ENCODE results near the gene BBOX1. TPM values are rescaled to one million over a fixed set of nuclear protein-coding genes. Genes with fewer than 3 reads are reported as not detected.

Gene BBOX1
- polyA plus RNA-seq, 1 donor from 2014 or later, result not detected

- Histone ChIP-seq H4K20me1 (ENCODE audit: insufficient read depth) (no peaks in the 10 kb centered on the region), H3K9ac (ENCODE audit: low read length) (no peak overlapping the region), H3F3A (ENCODE audit: insufficient read depth, low read length, poor library complexity, severe bottlenecking) (no peaks in the 10 kb centered on the region), H3K27ac (ENCODE audit: low read length) (no peak overlapping the region), H2AFZ (ENCODE audit: low read depth, low read length) (no peak overlapping the region), H3K9me3 (ENCODE audit: low read length) (no peaks in the 10 kb centered on the region), H3K9me2 (ENCODE audit: insufficient read depth, low read length) (no peaks in the 10 kb centered on the region), H3K79me2 (replicated peaks; ENCODE audit: insufficient read depth, low read length) (no peaks in the 10 kb centered on the region), H3K36me3 (ENCODE audit: insufficient read depth, low read length) (no peaks in the 10 kb centered on the region), H3K27me3 (ENCODE audit: insufficient read depth, low read depth, low read length) (no peaks in the 10 kb centered on the region), H3K4me3 (ENCODE audit: low read length) (no peak overlapping the region), H3K4me2 (ENCODE audit: low read length) (no peak overlapping the region)
- TF ChIP-seq SMC3 (conservative IDR thresholded peaks at IDR 0.05; ENCODE audit: poor library complexity) (no peak), EP300 (conservative IDR thresholded peaks at IDR 0.05; ENCODE audit: poor library complexity, severe bottlenecking) (no peak), CTCF (IDR thresholded peaks at IDR 0.05; ENCODE audit: poor library complexity, severe bottlenecking) (no peak), MXI1 (conservative IDR thresholded peaks at IDR 0.05; ENCODE audit: poor library complexity, severe bottlenecking) (no peak), POLR2AphosphoS5 (IDR thresholded peaks at IDR 0.05) (no peak), EZH2 (IDR thresholded peaks at IDR 0.05; ENCODE audit: borderline replicate concordance, insufficient read depth, low read length, poor library complexity, severe bottlenecking) (no peak), RAD21 (conservative IDR thresholded peaks at IDR 0.05) (no peak), REST (IDR thresholded peaks at IDR 0.05; ENCODE audit: borderline replicate concordance) (no peak), TAF1 (IDR thresholded peaks at IDR 0.05; ENCODE audit: low read depth) (no peak)
These were observed 77.8 kb downstream of the BBOX1 start for GRCh38 chr11:27118371-27118770.

GRCh38 chr11:27118949-27119348 is 78.3 kb downstream of the BBOX1 start:
- H3K79me2 ChIP-seq (replicated peaks; ENCODE audit: insufficient read depth, low read length), result no peaks in the 10 kb centered on the region
- no peaks in the 10 kb centered on the region for H3K9me3 ChIP-seq (ENCODE audit: low read length)
- no peak overlapping the region for H3K4me3 ChIP-seq (ENCODE audit: low read length)
- no peaks in the 10 kb centered on the region for H3F3A ChIP-seq (ENCODE audit: insufficient read depth, low read length, poor library complexity, severe bottlenecking)
- H4K20me1 ChIP-seq (ENCODE audit: insufficient read depth), result no peaks in the 10 kb centered on the region
- TF ChIP-seq EP300 (conservative IDR thresholded peaks at IDR 0.05; ENCODE audit: poor library complexity, severe bottlenecking) (no peak), EZH2 (IDR thresholded peaks at IDR 0.05; ENCODE audit: borderline replicate concordance, insufficient read depth, low read length, poor library complexity, severe bottlenecking) (no peak), TAF1 (IDR thresholded peaks at IDR 0.05; ENCODE audit: low read depth) (no peak), SMC3 (conservative IDR thresholded peaks at IDR 0.05; ENCODE audit: poor library complexity) (no peak)
- no peak overlapping the region for H3K27ac ChIP-seq (ENCODE audit: low read length)
- no peaks in the 10 kb centered on the region for H3K27me3 ChIP-seq (ENCODE audit: insufficient read depth, low read depth, low read length)
- H2AFZ ChIP-seq (ENCODE audit: low read depth, low read length), result no peak overlapping the region
- no peak overlapping the region for H3K4me2 ChIP-seq (ENCODE audit: low read length)
- no peaks in the 10 kb centered on the region for H3K36me3 ChIP-seq (ENCODE audit: insufficient read depth, low read length)
- H3K9ac ChIP-seq (ENCODE audit: low read length), result no peak overlapping the region
- H3K9me2 ChIP-seq (ENCODE audit: insufficient read depth, low read length), result no peaks in the 10 kb centered on the region

Measured in neural cell (in vitro differentiated cells).